Measurements from ENCODE around the gene LAMC3. TPM values are rescaled to one million over a fixed set of nuclear protein-coding genes. Genes with fewer than 3 reads are reported as not detected.

LAMC3 gene
- total RNA-seq, 1 experiment from 2014 or later = not detected

DNA sequence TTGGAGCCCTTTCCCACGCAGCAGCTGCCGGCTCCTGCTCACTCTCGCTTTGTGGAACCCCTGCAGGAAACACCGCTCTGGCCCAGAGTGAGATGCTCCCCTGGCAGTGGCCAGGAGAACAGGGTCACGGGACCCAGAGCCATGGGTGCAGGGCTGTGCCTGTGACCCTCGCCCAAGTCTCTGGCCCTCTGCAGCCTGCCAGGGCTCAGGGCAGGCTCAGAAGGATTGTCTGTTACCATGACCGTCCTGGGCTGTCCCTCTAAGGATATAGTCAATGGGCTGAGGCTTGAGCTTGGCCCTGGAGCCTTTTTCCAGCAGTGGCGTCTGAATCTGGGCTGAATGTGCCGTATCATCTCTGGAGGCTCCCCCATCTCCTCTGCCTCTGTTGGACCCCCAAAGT is 58.7 kb downstream of the LAMC3 start:
- no peak for DNase-seq (ENCODE audit: unreplicated experiment)
- peaks cover 9% of the 10 kb centered on the region for H3K9me3 Mint-ChIP-seq (ENCODE audit: unreplicated experiment)
- no peaks in the 10 kb centered on the region for H3K4me1 Mint-ChIP-seq (ENCODE audit: insufficient read depth, unreplicated experiment)
- peaks cover 57% of the 10 kb centered on the region for H3K27me3 Mint-ChIP-seq (ENCODE audit: insufficient read depth, unreplicated experiment)
- ChIA-PET POLR2A (no interaction called here), CTCF (no interaction called here)
- intact Hi-C loops (cut with micrococcal nuclease) = no loop called here
- BruUV-seq (replicated peaks) = no TSS peak
- peaks cover 6% of the 10 kb centered on the region for H3K36me3 Mint-ChIP-seq (ENCODE audit: insufficient read depth, unreplicated experiment)
- no peak overlapping the region for H3K4me3 Mint-ChIP-seq (ENCODE audit: unreplicated experiment)
- no peak overlapping the region for H3K27ac Mint-ChIP-seq (ENCODE audit: low read depth, unreplicated experiment)
- TF ChIP-seq, protein P1, sequence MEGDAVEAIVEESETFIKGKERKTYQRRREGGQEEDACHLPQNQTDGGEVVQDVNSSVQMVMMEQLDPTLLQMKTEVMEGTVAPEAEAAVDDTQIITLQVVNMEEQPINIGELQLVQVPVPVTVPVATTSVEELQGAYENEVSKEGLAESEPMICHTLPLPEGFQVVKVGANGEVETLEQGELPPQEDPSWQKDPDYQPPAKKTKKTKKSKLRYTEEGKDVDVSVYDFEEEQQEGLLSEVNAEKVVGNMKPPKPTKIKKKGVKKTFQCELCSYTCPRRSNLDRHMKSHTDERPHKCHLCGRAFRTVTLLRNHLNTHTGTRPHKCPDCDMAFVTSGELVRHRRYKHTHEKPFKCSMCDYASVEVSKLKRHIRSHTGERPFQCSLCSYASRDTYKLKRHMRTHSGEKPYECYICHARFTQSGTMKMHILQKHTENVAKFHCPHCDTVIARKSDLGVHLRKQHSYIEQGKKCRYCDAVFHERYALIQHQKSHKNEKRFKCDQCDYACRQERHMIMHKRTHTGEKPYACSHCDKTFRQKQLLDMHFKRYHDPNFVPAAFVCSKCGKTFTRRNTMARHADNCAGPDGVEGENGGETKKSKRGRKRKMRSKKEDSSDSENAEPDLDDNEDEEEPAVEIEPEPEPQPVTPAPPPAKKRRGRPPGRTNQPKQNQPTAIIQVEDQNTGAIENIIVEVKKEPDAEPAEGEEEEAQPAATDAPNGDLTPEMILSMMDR (IDR thresholded peaks at IDR 0.05; ENCODE audit: unreplicated experiment) = no peak

DNA sequence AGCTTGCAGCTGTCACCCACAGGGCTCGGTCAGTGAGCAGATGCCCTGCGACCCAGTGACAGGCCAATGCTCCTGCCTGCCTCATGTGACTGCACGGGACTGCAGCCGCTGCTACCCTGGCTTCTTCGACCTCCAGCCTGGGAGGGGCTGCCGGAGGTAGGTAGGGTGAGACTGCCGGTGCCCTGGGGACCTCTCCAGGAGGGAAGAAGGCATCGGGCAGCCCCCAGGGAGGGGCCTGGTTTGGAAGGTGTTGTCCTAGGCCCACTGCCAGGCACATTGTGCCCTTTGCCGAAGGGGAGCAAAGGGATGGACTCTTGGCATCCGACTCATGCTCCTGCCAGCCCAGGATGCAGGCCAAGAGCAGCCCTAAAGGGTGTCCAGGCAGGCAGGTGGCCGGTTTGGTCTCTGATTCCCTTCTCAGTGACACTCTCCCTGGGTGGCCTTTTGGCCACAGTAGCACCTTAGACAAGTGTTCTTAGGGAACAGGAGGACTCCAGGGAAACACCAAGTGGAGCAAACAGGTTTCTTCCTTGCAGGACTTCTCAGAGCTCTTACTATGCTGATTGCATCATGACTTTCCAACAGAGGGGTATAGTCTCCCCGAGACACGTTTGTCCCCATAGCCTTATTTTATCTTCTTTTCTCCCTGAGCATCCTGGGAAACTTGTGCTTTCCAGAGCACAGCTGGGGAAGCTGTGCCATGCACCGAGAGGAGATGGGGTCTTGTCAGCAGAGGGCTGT is 59.3 kb downstream of the LAMC3 start:
- intact Hi-C loops (cut with micrococcal nuclease) = no loop called here
- no TSS peak for BruUV-seq (replicated peaks)
- DNase-seq (ENCODE audit: unreplicated experiment) = no peak
- Mint-ChIP-seq H3K9me3 (ENCODE audit: unreplicated experiment) (peaks cover 9% of the 10 kb centered on the region), H3K27ac (ENCODE audit: low read depth, unreplicated experiment) (no peak overlapping the region), H3K27me3 (ENCODE audit: insufficient read depth, unreplicated experiment) (peaks cover 52% of the 10 kb centered on the region), H3K4me3 (ENCODE audit: unreplicated experiment) (no peak overlapping the region), H3K36me3 (ENCODE audit: insufficient read depth, unreplicated experiment) (peaks cover 6% of the 10 kb centered on the region), H3K4me1 (ENCODE audit: insufficient read depth, unreplicated experiment) (no peaks in the 10 kb centered on the region)
- ChIA-PET POLR2A (interaction anchor here (0.6 kb wide), 1 partner anchor 178 kb away, joined by 3 read pairs; no protein-coding TSS in a partner anchor), CTCF (no interaction called here)
- TF ChIP-seq, protein P1 (IDR thresholded peaks at IDR 0.05; ENCODE audit: unreplicated experiment) = no peak

DNA sequence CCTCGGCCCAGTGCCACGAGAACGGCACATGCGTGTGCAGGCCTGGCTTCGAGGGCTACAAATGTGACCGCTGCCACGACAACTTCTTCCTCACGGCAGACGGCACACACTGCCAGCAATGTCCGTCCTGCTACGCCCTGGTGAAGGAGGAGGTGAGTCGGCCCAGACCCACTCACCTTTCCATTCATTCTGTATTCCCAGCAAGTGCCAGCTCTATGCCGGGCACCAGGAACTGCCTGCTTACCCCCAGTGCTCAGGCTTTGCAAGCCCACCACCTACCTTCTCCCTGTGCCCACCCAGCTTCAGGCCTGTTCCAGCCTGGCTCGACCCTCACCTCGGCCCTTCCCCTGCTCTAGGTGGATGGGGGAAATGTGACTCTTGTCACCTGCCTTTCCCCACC is 60.7 kb downstream of the LAMC3 start:
- CTCF ChIA-PET = interaction anchor here (2.0 kb wide), 1 partner anchor 12 kb away, joined by 5 read pairs; no protein-coding TSS in a partner anchor
- BruUV-seq (replicated peaks) = no TSS peak
- POLR2A ChIA-PET = no interaction called here

DNA sequence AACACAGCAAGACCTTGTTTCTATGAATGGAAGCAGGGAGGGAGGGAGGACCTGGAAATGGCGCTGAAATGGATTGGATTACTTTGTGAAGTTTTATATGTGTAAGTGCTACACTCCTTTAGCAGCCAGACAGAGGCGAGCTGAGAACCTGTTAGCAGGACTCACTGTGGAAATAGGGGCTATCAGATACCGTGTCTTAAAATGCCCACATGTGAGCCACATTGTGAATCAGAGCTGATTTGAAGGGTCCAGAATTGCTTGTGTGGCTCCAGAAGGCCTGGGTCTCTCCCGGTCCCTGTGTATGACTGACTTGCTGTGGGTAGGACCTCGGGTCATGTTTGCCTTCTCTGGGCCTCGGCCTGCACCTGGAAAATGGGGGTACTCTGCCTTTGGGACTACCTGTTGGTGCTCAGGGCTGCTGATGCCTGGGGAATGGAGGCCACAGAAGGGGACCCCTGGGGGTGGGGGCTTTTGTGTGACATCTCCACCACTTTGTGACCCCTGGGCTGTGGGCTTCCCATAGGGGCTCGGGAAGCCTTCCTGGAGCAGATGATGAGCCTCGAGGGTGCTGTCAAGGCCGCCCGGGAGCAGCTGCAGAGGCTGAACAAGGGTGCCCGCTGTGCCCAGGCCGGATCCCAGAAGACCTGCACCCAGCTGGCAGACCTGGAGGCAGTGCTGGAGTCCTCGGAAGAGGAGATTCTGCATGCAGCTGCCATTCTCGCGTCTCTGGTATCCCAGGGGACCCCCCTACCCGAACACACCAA is 63.3 kb downstream of the LAMC3 start:
- no TSS peak for BruUV-seq (replicated peaks)
- no peak for DNase-seq (ENCODE audit: unreplicated experiment)
- Mint-ChIP-seq H3K9me3 (ENCODE audit: unreplicated experiment) (no peaks in the 10 kb centered on the region), H3K27ac (ENCODE audit: low read depth, unreplicated experiment) (no peak overlapping the region), H3K4me1 (ENCODE audit: insufficient read depth, unreplicated experiment) (no peaks in the 10 kb centered on the region), H3K4me3 (ENCODE audit: unreplicated experiment) (no peak overlapping the region), H3K27me3 (ENCODE audit: insufficient read depth, unreplicated experiment) (peaks cover 17% of the 10 kb centered on the region), H3K36me3 (ENCODE audit: insufficient read depth, unreplicated experiment) (peaks cover 6% of the 10 kb centered on the region)
- ChIA-PET CTCF (no interaction called here), POLR2A (interaction anchor here (0.7 kb wide), 1 partner anchor 1311 kb away, joined by 3 read pairs; no protein-coding TSS in a partner anchor)
- intact Hi-C loops (cut with micrococcal nuclease) = no loop called here
- TF ChIP-seq, protein P1 (IDR thresholded peaks at IDR 0.05; ENCODE audit: unreplicated experiment) = no peak

More for the DNA sequence above, 60.7 kb downstream of the LAMC3 start:
- Mint-ChIP-seq H3K27ac (ENCODE audit: low read depth, unreplicated experiment) (no peak overlapping the region), H3K9me3 (ENCODE audit: unreplicated experiment) (peaks cover 9% of the 10 kb centered on the region), H3K27me3 (ENCODE audit: insufficient read depth, unreplicated experiment) (peaks cover 43% of the 10 kb centered on the region), H3K4me1 (ENCODE audit: insufficient read depth, unreplicated experiment) (no peaks in the 10 kb centered on the region), H3K4me3 (ENCODE audit: unreplicated experiment) (no peak overlapping the region), H3K36me3 (ENCODE audit: insufficient read depth, unreplicated experiment) (peaks cover 6% of the 10 kb centered on the region)
- intact Hi-C loops (cut with micrococcal nuclease) = no loop called here
- DNase-seq (ENCODE audit: unreplicated experiment) = no peak
- TF ChIP-seq, protein P1 (IDR thresholded peaks at IDR 0.05; ENCODE audit: unreplicated experiment) = no peak

All from MCF 10A (cell line).